ENCODE measurements around the gene GLI3.

GLI3 gene

DNA sequence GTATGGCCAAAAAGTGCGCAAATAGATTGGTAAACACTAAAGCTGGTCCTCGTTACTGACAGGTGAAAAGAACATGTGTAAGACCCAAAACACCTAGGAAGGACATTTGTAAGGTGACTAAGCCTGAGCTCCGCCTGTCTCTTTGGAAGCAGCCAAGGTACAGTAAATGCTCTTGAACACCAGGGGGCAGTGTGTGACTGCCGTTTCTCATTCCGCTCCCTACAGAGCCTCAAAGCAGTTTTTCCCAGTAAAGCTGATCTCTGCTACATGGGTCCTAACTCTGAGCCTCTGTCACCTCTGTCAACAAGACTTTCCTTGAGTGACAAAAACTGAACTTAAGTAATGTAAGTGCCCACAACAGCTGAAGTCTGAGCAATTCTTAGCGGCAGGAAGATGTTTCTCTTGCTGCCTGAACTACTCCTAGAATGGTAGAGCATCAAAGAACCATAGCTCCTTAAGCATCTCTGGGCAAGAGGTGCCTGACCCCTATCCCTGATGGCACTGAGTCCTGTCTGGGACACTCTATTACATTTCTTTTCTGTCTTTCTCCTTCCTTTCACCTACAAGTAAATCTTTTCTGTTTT lies 296.2 kb downstream of the GLI3 start:
- H3K9me3 Mint-ChIP-seq: no peaks in the 10 kb centered on the region
- intact Hi-C loops (cut with micrococcal nuclease): loop anchor here (10.0 kb wide), 1 partner anchor 944 kb away; no protein-coding TSS in a partner anchor
- no peak overlapping the region for H3K4me3 Mint-ChIP-seq
- no peak overlapping the region for H3K27ac Mint-ChIP-seq
- peaks cover 31% of the 10 kb centered on the region for H3K4me1 Mint-ChIP-seq (ENCODE audit: low read depth)
- no peaks in the 10 kb centered on the region for H3K36me3 Mint-ChIP-seq (ENCODE audit: low read depth)
- H3K27me3 Mint-ChIP-seq: peaks cover 24% of the 10 kb centered on the region

- Mint-ChIP-seq H3K4me1 (ENCODE audit: low read depth) (peaks cover 26% of the 10 kb centered on the region), H3K27me3 (peaks cover 21% of the 10 kb centered on the region), H3K4me3 (no peak overlapping the region), H3K27ac (no peak overlapping the region), H3K9me3 (no peaks in the 10 kb centered on the region), H3K36me3 (ENCODE audit: low read depth) (no peaks in the 10 kb centered on the region)
- intact Hi-C loops (cut with micrococcal nuclease): no loop called here
Observed at GRCh38 chr7:41938371-41938770, 298.6 kb downstream of the GLI3 start.

DNA sequence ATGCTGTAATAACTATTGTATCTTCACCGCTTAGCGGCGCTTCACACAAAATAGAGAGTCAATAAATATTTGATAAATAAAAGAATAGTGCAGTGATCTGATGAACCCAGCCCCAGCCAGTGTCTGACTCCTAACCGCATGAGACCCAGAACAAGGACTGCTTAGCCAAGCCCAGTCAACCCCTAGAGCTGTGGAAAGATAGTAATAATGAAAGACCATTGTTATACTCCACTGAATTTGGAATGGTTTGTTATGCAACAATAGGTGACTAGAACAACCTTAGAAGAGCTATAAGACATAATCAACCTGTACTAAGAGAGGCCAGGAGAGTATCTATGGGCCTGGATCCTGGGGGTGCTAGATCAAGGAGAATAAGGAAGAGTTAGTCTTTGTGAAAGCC lies 303.6 kb downstream of the GLI3 start:
- Mint-ChIP-seq H3K27me3 (peaks cover 2% of the 10 kb centered on the region), H3K4me1 (ENCODE audit: low read depth) (peaks cover 5% of the 10 kb centered on the region), H3K27ac (no peak overlapping the region), H3K36me3 (ENCODE audit: low read depth) (no peaks in the 10 kb centered on the region), H3K9me3 (no peaks in the 10 kb centered on the region), H3K4me3 (no peak overlapping the region)
- intact Hi-C loops (cut with micrococcal nuclease): no loop called here

DNA sequence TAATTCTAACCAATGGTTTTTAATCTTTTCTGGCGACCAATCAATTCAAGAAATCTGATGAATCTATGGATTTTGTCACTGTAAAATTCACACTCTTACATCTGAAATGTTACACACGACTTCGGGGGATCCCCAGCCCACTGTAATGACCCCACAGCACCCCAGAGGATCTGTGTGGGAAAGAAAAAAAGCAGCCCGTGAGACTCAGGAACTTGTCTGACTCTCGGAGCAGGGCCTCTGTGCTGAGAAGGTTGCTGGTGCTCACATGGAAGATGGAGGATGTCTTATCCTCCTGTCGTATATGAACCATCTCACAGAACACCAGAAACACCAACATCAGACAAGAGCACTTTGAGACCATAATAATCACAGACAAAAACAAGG lies 305.8 kb downstream of the GLI3 start:
- H3K27ac Mint-ChIP-seq: no peak overlapping the region

DNA sequence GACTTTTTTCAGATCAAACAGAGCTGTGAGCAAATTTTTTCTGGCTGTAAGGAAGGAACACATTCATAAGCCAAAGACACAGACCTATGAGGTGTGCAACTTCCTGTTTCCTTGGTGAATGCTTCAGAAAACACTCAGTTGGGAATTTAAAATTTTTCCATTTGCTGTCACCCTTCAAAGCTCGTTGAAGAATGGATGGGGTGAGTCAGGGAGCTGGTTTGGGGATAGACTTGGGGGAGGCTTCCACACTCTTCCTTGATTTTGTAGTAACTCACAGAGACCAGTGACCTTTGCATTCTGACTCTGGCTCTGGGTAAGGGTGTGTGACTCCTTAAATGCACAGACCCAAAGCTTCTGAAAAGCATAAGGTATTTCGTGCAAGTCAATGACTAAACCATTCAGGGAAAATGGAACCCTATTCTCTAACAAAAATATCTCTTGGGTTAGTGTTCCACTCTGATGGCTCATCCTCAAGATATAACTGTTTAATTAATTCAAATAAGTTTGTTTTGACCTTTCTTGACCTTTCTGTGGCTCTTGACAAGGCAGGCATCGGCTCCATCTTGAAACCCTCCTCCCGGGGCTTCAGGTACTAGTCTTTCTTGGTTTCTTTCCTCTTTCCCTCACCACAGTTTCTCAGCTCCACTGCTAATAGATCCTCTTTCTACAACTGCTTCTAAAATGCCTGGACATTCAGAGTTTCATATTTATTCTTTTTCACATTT lies 306.3 kb downstream of the GLI3 start:
- Mint-ChIP-seq H3K9me3 (no peaks in the 10 kb centered on the region), H3K4me3 (no peak overlapping the region), H3K36me3 (ENCODE audit: low read depth) (no peaks in the 10 kb centered on the region), H3K27ac (no peak overlapping the region), H3K4me1 (ENCODE audit: low read depth) (peaks cover 15% of the 10 kb centered on the region), H3K27me3 (peaks cover 7% of the 10 kb centered on the region)
- intact Hi-C loops (cut with micrococcal nuclease): no loop called here

More for the DNA sequence above, 305.8 kb downstream of the GLI3 start:
- Mint-ChIP-seq H3K27me3 (peaks cover 7% of the 10 kb centered on the region), H3K4me3 (no peak overlapping the region), H3K9me3 (no peaks in the 10 kb centered on the region), H3K4me1 (ENCODE audit: low read depth) (peaks cover 15% of the 10 kb centered on the region), H3K36me3 (ENCODE audit: low read depth) (no peaks in the 10 kb centered on the region)
- intact Hi-C loops (cut with micrococcal nuclease): no loop called here

DNA sequence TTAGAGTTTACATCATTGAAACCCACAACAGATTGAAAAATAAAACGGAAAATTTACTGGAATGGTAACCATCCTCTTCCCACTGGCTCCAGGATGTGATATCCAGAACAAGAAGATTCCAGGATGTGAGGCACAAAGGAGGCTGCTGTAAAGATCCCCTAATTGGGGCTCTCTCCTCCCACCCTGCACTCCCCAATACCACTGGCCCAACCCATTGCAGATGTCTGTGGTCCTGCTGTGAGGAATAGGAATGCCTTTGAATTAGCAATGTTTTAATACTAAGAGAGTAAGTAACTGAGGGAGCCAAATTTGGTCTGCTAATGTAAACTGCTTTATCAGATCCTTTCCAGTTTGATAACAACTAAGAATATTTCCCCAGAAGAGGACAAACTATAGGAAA lies 308.2 kb downstream of the GLI3 start:
- Mint-ChIP-seq H3K27me3 (peaks cover 7% of the 10 kb centered on the region), H3K4me3 (no peak overlapping the region), H3K27ac (no peak overlapping the region), H3K4me1 (ENCODE audit: low read depth) (peaks cover 15% of the 10 kb centered on the region), H3K9me3 (no peaks in the 10 kb centered on the region), H3K36me3 (ENCODE audit: low read depth) (no peaks in the 10 kb centered on the region)
- intact Hi-C loops (cut with micrococcal nuclease): no loop called here

GRCh38 chr7:41928166-41928565 lies 308.8 kb downstream of the GLI3 start:
- Mint-ChIP-seq H3K9me3 (no peaks in the 10 kb centered on the region), H3K27me3 (peaks cover 7% of the 10 kb centered on the region), H3K4me3 (no peak overlapping the region), H3K4me1 (ENCODE audit: low read depth) (peaks cover 15% of the 10 kb centered on the region), H3K27ac (no peak overlapping the region), H3K36me3 (ENCODE audit: low read depth) (no peaks in the 10 kb centered on the region)
- intact Hi-C loops (cut with micrococcal nuclease): no loop called here

GRCh38 chr7:41927380-41927779 lies 309.6 kb downstream of the GLI3 start:
- peaks cover 15% of the 10 kb centered on the region for H3K4me1 Mint-ChIP-seq (ENCODE audit: low read depth)
- no peaks in the 10 kb centered on the region for H3K36me3 Mint-ChIP-seq (ENCODE audit: low read depth)
- no peak overlapping the region for H3K27ac Mint-ChIP-seq
- H3K27me3 Mint-ChIP-seq: peaks cover 7% of the 10 kb centered on the region
- H3K9me3 Mint-ChIP-seq: no peaks in the 10 kb centered on the region
- H3K4me3 Mint-ChIP-seq: no peak overlapping the region
- intact Hi-C loops (cut with micrococcal nuclease): no loop called here

DNA sequence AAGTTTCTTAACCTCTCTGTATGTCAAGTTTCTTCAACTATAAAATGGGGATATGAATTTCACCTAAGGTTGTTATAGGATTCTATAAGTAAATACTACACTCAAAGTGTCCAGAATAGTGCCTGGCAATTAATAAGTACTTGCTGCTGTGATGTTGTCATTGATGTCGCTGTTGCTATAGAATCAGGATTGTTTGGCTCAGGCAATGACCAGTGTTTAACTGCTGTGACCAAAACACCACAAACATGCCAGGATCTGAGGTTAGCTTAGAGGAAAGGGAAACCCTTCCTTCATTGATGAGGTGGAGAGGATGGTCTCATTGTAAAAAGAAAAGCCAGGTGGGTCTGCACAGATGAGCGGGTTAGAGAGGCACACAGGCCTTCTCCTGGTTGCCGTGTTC lies 311.1 kb downstream of the GLI3 start:
- Mint-ChIP-seq H3K9me3 (no peaks in the 10 kb centered on the region), H3K36me3 (ENCODE audit: low read depth) (no peaks in the 10 kb centered on the region), H3K4me1 (ENCODE audit: low read depth) (peaks cover 15% of the 10 kb centered on the region), H3K27me3 (peaks cover 7% of the 10 kb centered on the region), H3K27ac (no peak overlapping the region), H3K4me3 (no peak overlapping the region)
- intact Hi-C loops (cut with micrococcal nuclease): no loop called here

DNA sequence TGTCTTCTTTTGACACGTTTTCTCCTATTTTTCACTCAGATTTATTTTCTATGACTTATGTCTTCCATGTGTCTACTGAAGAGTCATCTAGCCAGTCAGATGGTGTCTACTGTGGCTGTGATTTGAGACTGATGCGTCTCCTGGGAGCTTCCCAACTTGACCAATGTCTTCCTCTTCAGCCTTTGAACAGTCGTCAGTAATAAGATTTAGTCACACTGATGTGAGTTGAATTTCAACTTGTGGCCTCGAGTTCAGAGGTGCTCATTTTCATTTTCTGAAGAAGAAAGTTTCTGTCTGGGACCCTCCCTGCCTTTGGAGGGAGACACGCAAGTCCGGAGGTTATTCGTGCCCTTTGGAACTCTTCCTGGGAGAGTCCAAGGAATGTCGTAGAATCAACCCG lies 312.2 kb downstream of the GLI3 start:
- intact Hi-C loops (cut with micrococcal nuclease): no loop called here
- H3K27ac Mint-ChIP-seq: no peak overlapping the region
- H3K9me3 Mint-ChIP-seq: no peaks in the 10 kb centered on the region
- no peak overlapping the region for H3K4me3 Mint-ChIP-seq
- H3K4me1 Mint-ChIP-seq (ENCODE audit: low read depth): peaks cover 14% of the 10 kb centered on the region
- H3K27me3 Mint-ChIP-seq: peaks cover 7% of the 10 kb centered on the region
- H3K36me3 Mint-ChIP-seq (ENCODE audit: low read depth): no peaks in the 10 kb centered on the region

DNA sequence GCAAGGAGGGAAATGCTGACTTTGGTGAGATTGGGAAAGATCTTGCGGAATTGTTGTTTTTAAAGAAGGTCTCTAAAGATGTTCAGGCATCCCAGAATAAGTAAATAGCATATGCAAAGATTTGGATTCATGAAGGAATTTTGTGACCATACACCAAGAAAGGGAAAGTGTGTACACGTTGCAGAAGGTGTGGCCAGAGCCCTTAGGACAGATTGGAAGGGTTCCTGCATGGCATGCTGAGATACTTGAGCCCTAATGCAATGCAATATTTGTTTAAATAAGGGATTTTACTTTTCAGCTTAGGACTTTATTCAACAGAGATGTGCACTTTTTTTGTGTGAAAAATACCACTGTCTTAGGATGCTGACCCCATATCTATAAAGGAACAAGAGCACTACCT lies 314.6 kb downstream of the GLI3 start:
- Mint-ChIP-seq H3K27ac (no peak overlapping the region), H3K9me3 (no peaks in the 10 kb centered on the region), H3K36me3 (ENCODE audit: low read depth) (no peaks in the 10 kb centered on the region), H3K4me3 (no peak overlapping the region), H3K4me1 (ENCODE audit: low read depth) (peaks cover 2% of the 10 kb centered on the region), H3K27me3 (peaks cover 2% of the 10 kb centered on the region)
- intact Hi-C loops (cut with micrococcal nuclease): no loop called here

GRCh38 chr7:41921453-41921981 lies 315.5 kb downstream of the GLI3 start:
- H3K4me1 Mint-ChIP-seq (ENCODE audit: low read depth): no peaks in the 10 kb centered on the region
- H3K9me3 Mint-ChIP-seq: no peaks in the 10 kb centered on the region
- H3K36me3 Mint-ChIP-seq (ENCODE audit: low read depth): no peaks in the 10 kb centered on the region
- no peak overlapping the region for H3K4me3 Mint-ChIP-seq
- no peak overlapping the region for H3K27ac Mint-ChIP-seq
- intact Hi-C loops (cut with micrococcal nuclease): no loop called here
- H3K27me3 Mint-ChIP-seq: no peaks in the 10 kb centered on the region

DNA sequence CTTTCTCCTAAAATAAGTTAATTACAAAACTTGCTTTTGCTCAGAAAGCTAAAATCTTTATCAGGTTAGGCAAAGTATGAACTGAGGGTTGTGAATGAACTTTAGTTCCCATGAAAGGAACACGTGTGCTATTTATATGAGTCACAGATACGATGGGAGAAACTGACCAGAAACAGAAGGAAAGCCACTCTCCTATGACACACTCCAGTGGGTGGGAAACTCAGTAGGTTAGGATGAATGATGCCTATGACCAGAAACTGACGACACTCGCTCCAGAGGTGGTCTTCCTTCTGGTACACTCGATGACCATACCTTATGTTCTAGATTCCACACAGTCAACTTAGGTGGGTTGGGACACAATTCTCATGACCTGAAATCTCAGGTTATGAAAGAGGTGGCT lies 318.4 kb downstream of the GLI3 start:
- Mint-ChIP-seq H3K9me3 (no peaks in the 10 kb centered on the region), H3K4me1 (ENCODE audit: low read depth) (no peaks in the 10 kb centered on the region), H3K27ac (no peak overlapping the region), H3K36me3 (ENCODE audit: low read depth) (no peaks in the 10 kb centered on the region), H3K27me3 (no peaks in the 10 kb centered on the region), H3K4me3 (no peak overlapping the region)
- intact Hi-C loops (cut with micrococcal nuclease): no loop called here

- no peaks in the 10 kb centered on the region for H3K9me3 Mint-ChIP-seq
- H3K4me3 Mint-ChIP-seq: no peak overlapping the region
- no peak overlapping the region for H3K27ac Mint-ChIP-seq
- H3K36me3 Mint-ChIP-seq (ENCODE audit: low read depth): no peaks in the 10 kb centered on the region
- H3K4me1 Mint-ChIP-seq (ENCODE audit: low read depth): no peaks in the 10 kb centered on the region
- H3K27me3 Mint-ChIP-seq: no peaks in the 10 kb centered on the region
- intact Hi-C loops (cut with micrococcal nuclease): no loop called here
Observed at GRCh38 chr7:41916450-41916927, 320.5 kb downstream of the GLI3 start.
